ENCODE results near the gene PRKG1. TPM values are rescaled to one million over a fixed set of nuclear protein-coding genes. Genes with fewer than 3 reads are reported as not detected.

Gene PRKG1
- total RNA-seq, 1 experiment from 2014 or later, result 16.5 TPM

GRCh38 chr10:51679841-51680240 lies 605.6 kb downstream of the PRKG1 start:
- Mint-ChIP-seq H3K36me3 (no peaks in the 10 kb centered on the region), H3K27me3 (ENCODE audit: low read depth) (no peaks in the 10 kb centered on the region), H3K9me3 (no peaks in the 10 kb centered on the region), H3K4me3 (no peak overlapping the region), H3K4me1 (peaks cover 7% of the 10 kb centered on the region), H3K27ac (no peak overlapping the region)
- ChIA-PET POLR2A (no interaction called here), CTCF (no interaction called here)
- DNase-seq (ENCODE audit: low spot score) (no peak), ATAC-seq (no peak; the same call in 1 of the 2 replicates)
- TF ChIP-seq AR (CRISPR knock-in tag; IDR thresholded peaks at IDR 0.05) (no peak), NFATC4 (CRISPR knock-in tag; IDR thresholded peaks at IDR 0.05) (no peak), USF1 (CRISPR knock-in tag; IDR thresholded peaks at IDR 0.05) (no peak), FOXK1 (CRISPR knock-in tag; IDR thresholded peaks at IDR 0.05) (no peak), ESRRA (CRISPR knock-in tag; IDR thresholded peaks at IDR 0.05; ENCODE audit: borderline replicate concordance) (no peak), E2F5 (CRISPR knock-in tag; IDR thresholded peaks at IDR 0.05) (no peak), ZNF396 (CRISPR knock-in tag; IDR thresholded peaks at IDR 0.05; ENCODE audit: borderline replicate concordance) (no peak), OVOL2 (CRISPR knock-in tag; IDR thresholded peaks at IDR 0.05; ENCODE audit: borderline replicate concordance) (no peak), CREB1 (CRISPR knock-in tag; IDR thresholded peaks at IDR 0.05) (no peak), SOX15 (CRISPR knock-in tag; IDR thresholded peaks at IDR 0.05) (no peak), ZNF121 (CRISPR knock-in tag; IDR thresholded peaks at IDR 0.05) (no peak), IRF2 (CRISPR knock-in tag; IDR thresholded peaks at IDR 0.05; ENCODE audit: borderline replicate concordance, low read depth) (no peak), PRRX2 (CRISPR knock-in tag; IDR thresholded peaks at IDR 0.05) (no peak), ERG (CRISPR knock-in tag; IDR thresholded peaks at IDR 0.05) (no peak), ZBTB43 (CRISPR knock-in tag; IDR thresholded peaks at IDR 0.05) (no peak), STAT6 (CRISPR knock-in tag; conservative IDR thresholded peaks at IDR 0.05; ENCODE audit: low read depth) (no peak), ZMAT4 (CRISPR knock-in tag; IDR thresholded peaks at IDR 0.05) (no peak), RORB (CRISPR knock-in tag; IDR thresholded peaks at IDR 0.05) (no peak), CDX4 (CRISPR knock-in tag; IDR thresholded peaks at IDR 0.05; ENCODE audit: borderline replicate concordance) (no peak)

Measured in WTC11 (cell line).